Activated CD8-positive, alpha-beta T cell treated with anti-CD3 and anti-CD28 coated beads for 36 hours (primary cell): ENCODE data around the gene DBH. TPM values are rescaled to one million over a fixed set of nuclear protein-coding genes. Genes with fewer than 3 reads are reported as not detected.

ENCODE experiments used
- ATAC-seq: fragments of 200-7000 bp; cut with Tn5 transposase; one replicate; pipeline ENCODE4 v1.10.0; 2021; ENCODE audit warnings: mild to moderate bottlenecking, moderate library complexity
- CTCF ChIA-PET: fragments of 350-600 bp; sonication (Branson Sonifier 250); formaldehyde crosslinking; loops from one replicate; lab custom pipeline; 2021; ENCODE audit warnings: antibody characterized with exemption; lab: Charles Lee
- POLR2A ChIA-PET: fragments of 350-600 bp; sonication (Branson Sonifier 250); formaldehyde crosslinking; loops from one replicate; lab custom pipeline; 2021; ENCODE audit warnings: antibody characterized with exemption; lab: Charles Lee
- DNase-seq: peaks from one replicate; pipeline ENCODE4 v3.0.0-alpha.2; 2020
- H3K27ac Mint-ChIP-seq: one replicate; pipeline ENCODE4 v1.8.0; 2021; ENCODE audit warnings: mild to moderate bottlenecking, mixed read lengths
- H3K27me3 Mint-ChIP-seq: one replicate; pipeline ENCODE4 v1.8.0; 2021; ENCODE audit warnings: mixed read lengths
- H3K36me3 Mint-ChIP-seq: one replicate; pipeline ENCODE4 v1.8.0; 2021; ENCODE audit warnings: low read depth, mixed read lengths
- H3K4me1 Mint-ChIP-seq: one replicate; pipeline ENCODE4 v1.8.0; 2021; ENCODE audit warnings: low read depth, mixed read lengths
- H3K4me3 Mint-ChIP-seq: one replicate; pipeline ENCODE4 v1.8.0; 2021; ENCODE audit warnings: mild to moderate bottlenecking, moderate library complexity, mixed read lengths
- H3K9me3 Mint-ChIP-seq: one replicate; pipeline ENCODE4 v1.8.0; 2021; ENCODE audit warnings: mixed read lengths
- intact Hi-C: fragments of 100-400 bp; cut with micrococcal nuclease; formaldehyde crosslinking; loops from one replicate; pipeline ENCODE4 v1.10.0; 2022
- total RNA-seq, 2 experiments: library from RNA; stranded (reverse); gene quantifications; one replicate each; pipeline ENCODE4 v1.2.3, GENCODE V29; 2021
- TF ChIP-seq, protein P1 (sequence below): fragments of 200-600 bp; IDR thresholded peaks from one replicate; pipeline ENCODE4 v1.8.0; 2022; ENCODE audit warnings: antibody characterized with exemption, mild to moderate bottlenecking

DBH gene
- total RNA-seq, 2 experiments from 2014 or later: not detected

DNA sequence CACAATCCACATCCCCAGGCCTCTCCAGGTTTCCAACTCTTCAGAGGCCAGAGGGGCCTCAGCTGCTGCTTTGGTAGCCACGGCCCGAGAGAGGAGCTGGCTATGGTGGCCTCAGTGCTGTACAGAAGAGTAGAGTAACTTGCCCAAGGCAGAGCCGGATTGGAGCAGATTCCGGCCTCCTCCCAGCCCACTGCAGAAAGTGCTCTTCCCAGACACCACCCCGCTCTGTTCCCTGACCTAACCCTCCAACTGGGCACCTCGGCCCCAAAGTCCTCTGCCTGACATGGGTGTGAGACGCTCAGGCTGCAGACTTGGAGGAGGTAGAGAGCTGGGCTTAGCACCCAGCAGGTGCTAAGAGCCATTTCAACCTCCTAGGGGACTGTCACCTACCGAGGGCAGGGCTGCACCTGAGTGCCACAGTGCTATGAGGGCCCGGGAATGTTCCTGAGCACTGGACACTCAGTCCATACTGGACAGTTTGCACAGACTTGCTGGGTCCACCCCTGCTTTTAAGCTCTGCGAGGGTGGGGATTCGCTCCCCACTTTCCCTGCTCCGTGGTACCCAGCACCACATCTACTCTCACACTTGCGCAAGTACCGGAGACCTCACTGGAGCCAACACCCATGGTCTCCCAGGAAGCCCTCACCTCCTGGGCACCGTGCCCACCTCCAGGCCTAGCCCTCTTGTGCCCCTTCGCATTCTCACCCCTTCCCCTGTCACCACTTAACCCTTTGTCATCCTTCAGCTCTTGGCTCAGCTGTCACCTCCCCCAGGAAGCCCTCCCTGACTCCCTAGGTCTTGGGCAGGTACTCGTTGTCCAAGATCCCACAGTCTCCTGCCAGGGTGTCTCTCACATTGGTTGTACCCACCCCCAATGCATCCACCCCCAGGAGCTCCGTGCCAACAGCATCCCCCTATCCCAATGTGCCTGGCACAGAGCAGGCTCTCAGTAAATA is 49.8 kb downstream of the DBH start:
- H3K4me1 Mint-ChIP-seq: peaks cover 22% of the 10 kb centered on the region
- CTCF ChIA-PET: interaction anchor here (1.2 to 1.5 kb wide), 3 partner anchors 8 to 57 kb away, joined by 3 read pairs; no protein-coding TSS in a partner anchor
- H3K27me3 Mint-ChIP-seq: no peaks in the 10 kb centered on the region
- ATAC-seq (no peak), DNase-seq (no peak)
- POLR2A ChIA-PET: interaction anchor here (1.1 to 4.5 kb wide), 4 partner anchors 10 to 17 kb away, joined by 3 to 33 read pairs (median 8); no protein-coding TSS in a partner anchor
- TF ChIP-seq, protein P1, sequence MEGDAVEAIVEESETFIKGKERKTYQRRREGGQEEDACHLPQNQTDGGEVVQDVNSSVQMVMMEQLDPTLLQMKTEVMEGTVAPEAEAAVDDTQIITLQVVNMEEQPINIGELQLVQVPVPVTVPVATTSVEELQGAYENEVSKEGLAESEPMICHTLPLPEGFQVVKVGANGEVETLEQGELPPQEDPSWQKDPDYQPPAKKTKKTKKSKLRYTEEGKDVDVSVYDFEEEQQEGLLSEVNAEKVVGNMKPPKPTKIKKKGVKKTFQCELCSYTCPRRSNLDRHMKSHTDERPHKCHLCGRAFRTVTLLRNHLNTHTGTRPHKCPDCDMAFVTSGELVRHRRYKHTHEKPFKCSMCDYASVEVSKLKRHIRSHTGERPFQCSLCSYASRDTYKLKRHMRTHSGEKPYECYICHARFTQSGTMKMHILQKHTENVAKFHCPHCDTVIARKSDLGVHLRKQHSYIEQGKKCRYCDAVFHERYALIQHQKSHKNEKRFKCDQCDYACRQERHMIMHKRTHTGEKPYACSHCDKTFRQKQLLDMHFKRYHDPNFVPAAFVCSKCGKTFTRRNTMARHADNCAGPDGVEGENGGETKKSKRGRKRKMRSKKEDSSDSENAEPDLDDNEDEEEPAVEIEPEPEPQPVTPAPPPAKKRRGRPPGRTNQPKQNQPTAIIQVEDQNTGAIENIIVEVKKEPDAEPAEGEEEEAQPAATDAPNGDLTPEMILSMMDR: no peak
- H3K4me3 Mint-ChIP-seq: no peak overlapping the region
- H3K36me3 Mint-ChIP-seq: peaks cover 4% of the 10 kb centered on the region
- H3K27ac Mint-ChIP-seq: no peak overlapping the region
- intact Hi-C loops: no loop called here
- no peaks in the 10 kb centered on the region for H3K9me3 Mint-ChIP-seq

DNA sequence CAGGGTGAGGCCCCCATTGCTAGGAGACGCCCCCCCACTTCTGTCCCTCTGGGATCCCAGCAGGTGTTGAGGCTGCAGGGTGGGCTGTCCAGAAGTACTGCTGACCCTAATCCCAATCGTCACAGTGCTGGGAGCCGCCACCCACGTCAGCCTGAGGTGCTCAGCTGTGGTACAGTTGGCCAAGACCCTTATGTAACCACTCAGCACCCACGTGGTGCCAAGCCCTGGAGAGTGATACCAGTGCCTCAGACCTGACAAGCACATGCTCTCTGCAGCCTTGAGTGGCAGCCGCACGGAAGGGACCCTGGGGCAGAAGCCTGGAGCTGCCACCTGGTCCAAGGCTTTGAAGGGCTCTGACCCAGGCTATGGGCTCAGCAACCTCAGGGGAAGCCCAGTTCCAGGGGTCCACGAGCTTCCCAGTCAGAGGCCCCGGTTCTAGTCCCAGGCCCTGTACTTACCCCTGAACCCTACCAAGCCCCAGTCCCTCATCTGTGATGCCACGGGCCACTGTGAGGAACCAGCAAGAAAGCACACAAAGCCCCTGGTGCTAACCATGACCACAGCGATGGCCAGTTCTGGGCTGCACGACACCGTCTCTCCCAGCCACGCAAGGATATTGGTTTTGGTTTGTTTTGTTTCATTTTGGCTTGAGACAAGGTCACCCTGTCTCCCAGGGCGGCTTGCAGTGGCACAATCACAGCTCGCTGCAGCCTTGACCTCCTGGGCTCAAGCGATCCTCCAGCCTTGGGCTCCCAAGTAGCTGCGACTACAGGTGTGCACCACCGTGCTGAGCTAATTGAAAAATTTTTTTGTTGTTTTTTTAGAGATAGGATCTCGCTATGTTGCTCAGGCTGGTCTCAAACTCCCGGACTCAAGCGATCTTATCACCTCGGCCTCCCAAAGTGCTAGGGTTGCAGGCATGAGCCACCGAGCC is 50.7 kb downstream of the DBH start:
- no peaks in the 10 kb centered on the region for H3K27me3 Mint-ChIP-seq
- DNase-seq: no peak
- intact Hi-C loops: no loop called here

GRCh38 chr9:133687856-133688761 is 51.9 kb downstream of the DBH start:
- no peak for ATAC-seq
- H3K4me1 Mint-ChIP-seq: peaks cover 20% of the 10 kb centered on the region
- H3K27ac Mint-ChIP-seq: no peak overlapping the region
- H3K36me3 Mint-ChIP-seq: no peaks in the 10 kb centered on the region
- intact Hi-C loops: no loop called here
- no peaks in the 10 kb centered on the region for H3K9me3 Mint-ChIP-seq
- no peak overlapping the region for H3K4me3 Mint-ChIP-seq
- no peak for DNase-seq
- ChIA-PET POLR2A (interaction anchor here (2.6 kb wide), 1 partner anchor 13 kb away, joined by 12 read pairs; no protein-coding TSS in a partner anchor), CTCF (no interaction called here)
- TF ChIP-seq, protein P1: no peak
- no peaks in the 10 kb centered on the region for H3K27me3 Mint-ChIP-seq

More for the DNA sequence above, 50.7 kb downstream of the DBH start:
- H3K36me3 Mint-ChIP-seq: peaks cover 3% of the 10 kb centered on the region
- TF ChIP-seq, protein P1: no peak
- no peak for ATAC-seq
- H3K4me1 Mint-ChIP-seq: peaks cover 27% of the 10 kb centered on the region
- no peaks in the 10 kb centered on the region for H3K9me3 Mint-ChIP-seq
- POLR2A ChIA-PET: interaction anchor here (1.2 to 2.6 kb wide), 2 partner anchors 9 to 14 kb away, joined by 3 to 12 read pairs; no protein-coding TSS in a partner anchor
- H3K4me3 Mint-ChIP-seq: no peak overlapping the region
- no peak overlapping the region for H3K27ac Mint-ChIP-seq
- CTCF ChIA-PET: interaction anchor here (1.4 kb wide), 1 partner anchor 56 kb away, joined by 3 read pairs; no protein-coding TSS in a partner anchor

GRCh38 chr9:133689151-133689763 is 53.1 kb downstream of the DBH start:
- Mint-ChIP-seq H3K4me3 (no peak overlapping the region), H3K27ac (no peak overlapping the region), H3K27me3 (no peaks in the 10 kb centered on the region), H3K9me3 (no peaks in the 10 kb centered on the region), H3K4me1 (peaks cover 12% of the 10 kb centered on the region), H3K36me3 (no peaks in the 10 kb centered on the region)
- ATAC-seq (no peak), DNase-seq (no peak)
- ChIA-PET CTCF (no interaction called here), POLR2A (no interaction called here)
- TF ChIP-seq, protein P1: no peak
- intact Hi-C loops: no loop called here
